ENCODE results near the gene FAT1.

DNA sequence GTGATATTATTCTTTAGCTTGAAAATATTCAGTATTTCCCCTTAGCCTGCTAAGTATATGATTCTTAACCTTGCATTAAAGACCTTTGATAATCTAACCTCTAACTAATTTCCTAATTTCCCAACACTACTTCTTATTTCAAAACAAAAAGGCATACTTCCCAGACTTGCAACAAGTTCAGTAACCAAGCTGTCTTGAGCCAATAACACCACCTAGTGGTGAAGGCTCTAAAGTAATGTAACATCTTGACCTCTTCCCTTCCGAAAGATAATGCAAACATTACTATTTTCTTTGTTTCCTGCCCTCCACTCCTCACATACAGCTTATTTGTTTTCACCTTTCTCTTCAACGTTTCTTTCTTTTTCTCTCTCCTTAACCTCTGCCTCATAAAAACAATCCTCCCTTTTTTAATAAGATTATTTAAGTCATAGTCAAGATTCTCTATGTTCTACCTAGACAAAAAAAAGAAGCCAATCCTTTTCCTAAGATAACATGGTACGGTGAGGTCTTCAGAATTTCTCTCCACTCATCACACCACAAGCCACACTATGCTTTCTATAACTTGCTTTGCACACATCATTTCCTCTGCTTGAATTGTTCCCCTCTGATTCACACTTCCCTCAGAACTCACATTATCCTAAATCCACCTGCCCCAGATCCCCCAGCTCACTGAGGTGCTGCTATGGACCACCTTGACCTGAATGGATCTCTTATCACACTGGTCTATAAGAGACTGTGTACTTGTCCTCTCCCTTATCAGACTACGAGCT lies 3.5 kb downstream of the FAT1 start:
- TF ChIP-seq, protein P1, sequence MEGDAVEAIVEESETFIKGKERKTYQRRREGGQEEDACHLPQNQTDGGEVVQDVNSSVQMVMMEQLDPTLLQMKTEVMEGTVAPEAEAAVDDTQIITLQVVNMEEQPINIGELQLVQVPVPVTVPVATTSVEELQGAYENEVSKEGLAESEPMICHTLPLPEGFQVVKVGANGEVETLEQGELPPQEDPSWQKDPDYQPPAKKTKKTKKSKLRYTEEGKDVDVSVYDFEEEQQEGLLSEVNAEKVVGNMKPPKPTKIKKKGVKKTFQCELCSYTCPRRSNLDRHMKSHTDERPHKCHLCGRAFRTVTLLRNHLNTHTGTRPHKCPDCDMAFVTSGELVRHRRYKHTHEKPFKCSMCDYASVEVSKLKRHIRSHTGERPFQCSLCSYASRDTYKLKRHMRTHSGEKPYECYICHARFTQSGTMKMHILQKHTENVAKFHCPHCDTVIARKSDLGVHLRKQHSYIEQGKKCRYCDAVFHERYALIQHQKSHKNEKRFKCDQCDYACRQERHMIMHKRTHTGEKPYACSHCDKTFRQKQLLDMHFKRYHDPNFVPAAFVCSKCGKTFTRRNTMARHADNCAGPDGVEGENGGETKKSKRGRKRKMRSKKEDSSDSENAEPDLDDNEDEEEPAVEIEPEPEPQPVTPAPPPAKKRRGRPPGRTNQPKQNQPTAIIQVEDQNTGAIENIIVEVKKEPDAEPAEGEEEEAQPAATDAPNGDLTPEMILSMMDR (IDR thresholded peaks at IDR 0.05), result peak; percentile 36 to 55 (median 54)
- TF ChIP-seq POLR2A (IDR thresholded peaks at IDR 0.05), result no peak

All from testis (tissue), 2 donors.